OCI-LY7 (cell line): ENCODE data around the gene CDK5R2.

Experiments used
- EZH2phosphoT487 ChIP-seq: fragments of 200-600 bp; sonication (generic); IDR thresholded peaks from 2 replicates; pipeline ENCODE4 v1.6.1; 2018; ENCODE audit warnings: low read depth, borderline replicate concordance, mild to moderate bottlenecking, mixed run types, antibody characterized with exemption, low read length, moderate library complexity, mixed read lengths
- TF ChIP-seq, protein P1 (sequence below): fragments of 200-600 bp; sonication (generic); conservative IDR thresholded peaks from 2 replicates; pipeline ENCODE4 v1.5.1; 2014; ENCODE audit warnings: mild to moderate bottlenecking, antibody characterized with exemption, low read length, moderate library complexity, mixed read lengths

DNA sequence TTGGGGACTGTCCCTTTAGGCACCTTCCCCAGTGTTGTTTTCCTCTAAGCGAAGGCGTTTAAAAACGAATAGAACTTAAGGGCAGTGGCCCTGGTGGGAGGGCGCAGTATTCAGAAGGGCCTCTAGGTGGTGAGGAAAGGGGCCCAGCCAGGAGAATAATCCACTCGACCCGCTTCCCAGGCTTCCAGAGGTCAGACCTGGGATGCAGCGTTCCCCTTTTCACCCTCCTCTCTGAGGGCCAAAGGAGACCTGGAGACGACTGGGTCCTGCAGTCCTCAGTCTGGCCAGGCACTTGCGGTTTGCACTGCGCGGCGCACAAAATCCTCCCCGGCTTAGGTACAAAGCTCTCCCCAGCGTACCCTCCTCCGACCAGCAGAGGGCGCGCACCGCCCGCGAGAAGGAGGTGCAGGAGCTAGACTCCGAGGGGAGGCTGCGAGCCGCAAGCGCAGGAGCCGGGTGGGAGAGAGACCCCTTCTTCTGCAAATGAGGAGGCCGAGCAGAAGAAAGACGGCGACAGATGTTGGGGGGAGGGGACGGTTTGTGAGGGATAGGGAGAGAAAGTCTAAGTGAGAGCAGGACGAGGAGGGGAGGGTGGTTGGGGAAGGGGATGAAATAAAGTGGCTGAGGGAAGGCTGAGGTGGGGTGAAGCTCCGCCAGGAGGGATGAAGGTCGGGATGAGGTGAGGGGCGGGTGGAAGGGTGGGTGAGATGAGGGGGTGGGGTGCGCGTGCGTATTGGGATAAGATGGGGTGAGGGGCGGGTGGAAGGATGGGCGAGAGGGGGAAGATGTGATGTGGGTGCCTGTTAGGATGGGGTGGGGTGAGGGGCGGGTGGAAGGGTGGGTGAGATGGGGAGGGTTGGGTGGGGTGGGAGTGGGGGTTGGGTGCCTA, 20.6 kb downstream of the CDK5R2 start:
- TF ChIP-seq, protein P1, sequence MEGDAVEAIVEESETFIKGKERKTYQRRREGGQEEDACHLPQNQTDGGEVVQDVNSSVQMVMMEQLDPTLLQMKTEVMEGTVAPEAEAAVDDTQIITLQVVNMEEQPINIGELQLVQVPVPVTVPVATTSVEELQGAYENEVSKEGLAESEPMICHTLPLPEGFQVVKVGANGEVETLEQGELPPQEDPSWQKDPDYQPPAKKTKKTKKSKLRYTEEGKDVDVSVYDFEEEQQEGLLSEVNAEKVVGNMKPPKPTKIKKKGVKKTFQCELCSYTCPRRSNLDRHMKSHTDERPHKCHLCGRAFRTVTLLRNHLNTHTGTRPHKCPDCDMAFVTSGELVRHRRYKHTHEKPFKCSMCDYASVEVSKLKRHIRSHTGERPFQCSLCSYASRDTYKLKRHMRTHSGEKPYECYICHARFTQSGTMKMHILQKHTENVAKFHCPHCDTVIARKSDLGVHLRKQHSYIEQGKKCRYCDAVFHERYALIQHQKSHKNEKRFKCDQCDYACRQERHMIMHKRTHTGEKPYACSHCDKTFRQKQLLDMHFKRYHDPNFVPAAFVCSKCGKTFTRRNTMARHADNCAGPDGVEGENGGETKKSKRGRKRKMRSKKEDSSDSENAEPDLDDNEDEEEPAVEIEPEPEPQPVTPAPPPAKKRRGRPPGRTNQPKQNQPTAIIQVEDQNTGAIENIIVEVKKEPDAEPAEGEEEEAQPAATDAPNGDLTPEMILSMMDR: peak; percentile 99
- TF ChIP-seq EZH2phosphoT487: no peak
